IMR-90 (cell line): Measurements from ENCODE around the gene UTP18. TPM values are rescaled to one million over a fixed set of nuclear protein-coding genes. Genes with fewer than 3 reads are reported as not detected.

Source experiments
- ATAC-seq: fragments of 200-7000 bp; cut with Tn5 transposase; 2 replicates; pipeline ENCODE4 v1.9.1; 2020; ENCODE audit warnings: low read depth, mild to moderate bottlenecking, moderate library complexity
- BruUV-seq: library from RNA; stranded (reverse); fragments of 400-500 nt; replicated peaks from 2 replicates; lab custom pipeline; 2021; lab: Mats Ljungman, UMichigan
- CTCF ChIA-PET: fragments of 300-600 bp; formaldehyde crosslinking; extraction: SDS; loops from one replicate; lab custom pipeline; 2021; ENCODE audit warnings: antibody characterized with exemption; lab: Yijun Ruan, JAX
- POLR2A ChIA-PET: fragments of 300-600 bp; sonication (Branson Sonifier 250); formaldehyde crosslinking; loops from one replicate; lab custom pipeline; 2022; ENCODE audit warnings: antibody characterized with exemption; ENCODE audit not compliant: unreplicated experiment; lab: Charles Lee
- DNase-seq: peaks from one replicate; pipeline ENCODE4 v3.0.0; 2013
- H2AFZ ChIP-seq: replicated peaks from 2 replicates; pipeline ENCODE3; 2013; ENCODE audit warnings: low read length, mild to moderate bottlenecking; ENCODE audit not compliant: poor library complexity
- H2AK5ac ChIP-seq: 2 replicates; pipeline ENCODE4 v1.6.1; 2013; ENCODE audit warnings: low read depth, low read length, inconsistent platforms
- H2AK9ac ChIP-seq: replicated peaks from 2 replicates; pipeline ENCODE3; 2013; ENCODE audit warnings: mild to moderate bottlenecking, low read depth, low read length, moderate library complexity; ENCODE audit not compliant: poor library complexity
- H2BK120ac ChIP-seq: 2 replicates; pipeline ENCODE4 v1.6.1; 2013; ENCODE audit warnings: low read depth, low read length, inconsistent platforms
- H2BK15ac ChIP-seq: 3 replicates; pipeline ENCODE4 v1.6.1; 2013; ENCODE audit warnings: low read depth, low read length, inconsistent platforms
- H2BK20ac ChIP-seq: 2 replicates; pipeline ENCODE4 v1.6.1; 2013; ENCODE audit warnings: low read depth, mild to moderate bottlenecking, inconsistent platforms, low read length, moderate library complexity
- H2BK5ac ChIP-seq: 2 replicates; pipeline ENCODE4 v1.6.1; 2013; ENCODE audit warnings: mild to moderate bottlenecking, low read depth, low read length, inconsistent platforms; ENCODE audit not compliant: poor library complexity, severe bottlenecking
- H3K14ac ChIP-seq: replicated peaks from 2 replicates; pipeline ENCODE4 v1.6.1; 2013; ENCODE audit warnings: low read depth, low read length, inconsistent platforms
- H3K18ac ChIP-seq: 2 replicates; pipeline ENCODE4 v1.6.1; 2013; ENCODE audit warnings: low read depth, low read length, control low read depth
- H3K23ac ChIP-seq: 2 replicates; pipeline ENCODE4 v1.6.1; 2013; ENCODE audit warnings: low read depth, low read length, inconsistent platforms
- H3K27ac ChIP-seq: 2 replicates; pipeline ENCODE4 v1.5.1; 2013; ENCODE audit warnings: mild to moderate bottlenecking, control low read depth, low read length; ENCODE audit not compliant: insufficient read depth
- H3K27me3 ChIP-seq: 2 replicates; pipeline ENCODE4 v1.6.1; 2013; ENCODE audit warnings: low read length; ENCODE audit not compliant: control insufficient read depth, insufficient read depth
- H3K36me3 ChIP-seq: 2 replicates; pipeline ENCODE4 v1.6.1; 2013; ENCODE audit warnings: low read length, mixed read lengths; ENCODE audit not compliant: control insufficient read depth, insufficient read depth
- H3K4ac ChIP-seq: 2 replicates; pipeline ENCODE4 v1.6.1; 2013; ENCODE audit warnings: low read depth, low read length, inconsistent platforms
- H3K4me1 ChIP-seq: 2 replicates; pipeline ENCODE4 v1.6.1; 2013; ENCODE audit warnings: low read length, mixed read lengths; ENCODE audit not compliant: control insufficient read depth, insufficient read depth
- H3K4me2 ChIP-seq: 2 replicates; pipeline ENCODE4 v1.6.1; 2013; ENCODE audit warnings: low read depth, mild to moderate bottlenecking, control low read depth, low read length, moderate library complexity
- H3K4me3 ChIP-seq: 2 replicates; pipeline ENCODE4 v1.5.1; 2013; ENCODE audit warnings: low read depth, mild to moderate bottlenecking, control low read depth, low read length, moderate library complexity; ENCODE audit not compliant: insufficient read depth
- H3K56ac ChIP-seq: 2 replicates; pipeline ENCODE4 v1.6.1; 2013; ENCODE audit warnings: low read length, inconsistent platforms; ENCODE audit not compliant: insufficient read depth; ENCODE audit errors: extremely low read depth
- H3K79me1 ChIP-seq, 2 experiments: 2 replicates each; pipeline ENCODE4 v1.6.1; 2013; ENCODE audit warnings: low read length in 2 of 2, inconsistent platforms in 1 of 2, low read depth in 1 of 2
- H3K9ac ChIP-seq: 2 replicates; pipeline ENCODE4 v1.6.1; 2013; ENCODE audit warnings: low read depth, low read length, control low read depth
- H3K9me1 ChIP-seq: 2 replicates; pipeline ENCODE4 v1.6.1; 2013; ENCODE audit warnings: low read length, inconsistent platforms; ENCODE audit not compliant: insufficient read depth
- H3K9me3 ChIP-seq: 2 replicates; pipeline ENCODE4 v1.6.1; 2013; ENCODE audit warnings: low read length; ENCODE audit not compliant: control insufficient read depth, insufficient read depth
- H4K20me1 ChIP-seq: 2 replicates; pipeline ENCODE4 v1.6.1; 2013; ENCODE audit warnings: low read length, inconsistent platforms; ENCODE audit not compliant: insufficient read depth
- H4K5ac ChIP-seq: 2 replicates; pipeline ENCODE4 v1.6.1; 2013; ENCODE audit warnings: mild to moderate bottlenecking, low read depth, low read length, control low read depth
- H4K8ac ChIP-seq, 2 experiments: 2 replicates each; pipeline ENCODE4 v1.6.1; 2013; ENCODE audit warnings: low read depth in 2 of 2, low read length in 2 of 2, control low read depth in 1 of 2, inconsistent platforms in 1 of 2
- H4K91ac ChIP-seq: 2 replicates; pipeline ENCODE4 v1.6.1; 2013; ENCODE audit warnings: low read depth, low read length, inconsistent platforms; ENCODE audit not compliant: insufficient read depth
- MXI1 ChIP-seq: IDR thresholded peaks from 2 replicates; pipeline ENCODE4 v1.6.1; 2012; ENCODE audit warnings: low read depth, mild to moderate bottlenecking, low read length, moderate library complexity, borderline replicate concordance
- USF2 ChIP-seq: fragments of 150-350 bp; IDR thresholded peaks from 2 replicates; pipeline ENCODE4 v1.6.1; 2017; ENCODE audit warnings: mild to moderate bottlenecking, antibody characterized with exemption, low read length, low read depth
- WGBS, 2 experiments: methylation state at CpG; one replicate each; pipeline versions ENCODE4 v1.1.5 to v1.1.7; 2013; ENCODE audit warnings: missing lambda C conversion rate in 2 of 2; ENCODE audit not compliant: insufficient read length in 1 of 2; ENCODE audit errors: extremely low coverage in 2 of 2; 5-methylcytosine and 5-hydroxymethylcytosine counted together
- dilution Hi-C: fragments of 300-500 bp; cut with HindIII; formaldehyde crosslinking; loops from one replicate; pipeline ENCODE4 v1.14.3; 2018; ENCODE audit warnings: low sequenced_read_pairs; ENCODE audit not compliant: unreplicated experiment
- in situ Hi-C: fragments of 300-500 bp; cut with MboI; formaldehyde crosslinking; loops from 3 replicates; pipeline ENCODE4 v1.14.3; 2019; ENCODE audit warnings: low sequenced_read_pairs, inconsistent platforms, mixed read lengths
- intact Hi-C: fragments of 100-400 bp; cut with micrococcal nuclease; formaldehyde crosslinking; loops from 2 replicates; pipeline ENCODE4 v1.10.0; 2022
- polyA plus RNA-seq, 3 experiments: library from polyadenylated mRNA; depleted of rRNA; stranded (reverse); fragments of >200 nt; gene quantifications; 2 replicates each; pipeline ENCODE4 v1.2.3, GENCODE V29; 2012; ENCODE audit warnings: low replicate concordance in 1 of 3
- total RNA-seq: library from RNA; depleted of rRNA; stranded (reverse); fragments of >200 nt; gene quantifications from 2 replicates; pipeline ENCODE4 v1.2.3, GENCODE V29; 2012

Gene UTP18
- total and polyA plus RNA-seq, 2 of the 4 experiments (the other 2 are of a cell fraction) = 17.7 to 22.4 TPM

- peaks cover 35% of the 10 kb centered on the region for H4K20me1 ChIP-seq
- no peak overlapping the region for H2BK120ac ChIP-seq
- dilution Hi-C loops (no loop called here), intact Hi-C loops (loop anchor here (2.0 kb wide), 1 partner anchor 94 kb away; the partner anchor contains the start of gene NME2), in situ Hi-C loops (no loop called here)
- TF ChIP-seq MXI1 (no peak), USF2 (peak; percentile 28; the same call in 1 of the 2 replicates)
- no peaks in the 10 kb centered on the region for H3K9me3 ChIP-seq
- ATAC-seq = no peak
- H3K18ac ChIP-seq = no peak overlapping the region
- H3K27me3 ChIP-seq = no peaks in the 10 kb centered on the region
- peak overlapping the region; percentile 88 for H3K4me3 ChIP-seq
- H2AK9ac ChIP-seq = peak overlapping the region; percentile 97
- peak overlapping the region; percentile 99 for H2AFZ ChIP-seq
- no peak for DNase-seq
- H2BK15ac ChIP-seq = no peak overlapping the region
- H3K36me3 ChIP-seq = peaks cover 1% of the 10 kb centered on the region
- H3K14ac ChIP-seq = peak overlapping the region; percentile 57; the same call in 1 of the 2 replicates
- no peak overlapping the region for H2BK5ac ChIP-seq
- no TSS peak for BruUV-seq
- H3K4me2 ChIP-seq = peak overlapping the region; percentile 93
- peaks cover 25 to 54% of the 10 kb centered on the region in 2 experiments for H3K79me1 ChIP-seq
- CTCF ChIA-PET = interaction anchor here (0.7 to 1.1 kb wide), 2 partner anchors 11 to 167 kb away, joined by 3 to 6 read pairs; no protein-coding TSS in a partner anchor
- H3K27ac ChIP-seq = peak overlapping the region; percentile 34
- WGBS, 2 experiments = 6% methylated on average over 28 of the region's 42 CpGs; no CpG with 5 or more reads in 1 of the 2 experiments
- H4K5ac ChIP-seq = no peak overlapping the region
- H3K56ac ChIP-seq = no peak overlapping the region
- H3K9me1 ChIP-seq = peaks cover 2% of the 10 kb centered on the region
- H2BK20ac ChIP-seq = no peak overlapping the region
- peak overlapping the region; percentile 61 for H3K9ac ChIP-seq
- no peak overlapping the region for H3K4ac ChIP-seq
- H4K8ac ChIP-seq = peak overlapping the region in 1 of 2 experiments; percentile 57; a peak in 1 of 4 replicates
- H3K23ac ChIP-seq = peak overlapping the region; percentile 66
- no peak overlapping the region for H4K91ac ChIP-seq
- H2AK5ac ChIP-seq = 0 out of 2 replicates have a peak overlapping the region, but pooled peaks have one; percentile 27
- H3K4me1 ChIP-seq = no peaks in the 10 kb centered on the region; the same call in 1 of the 2 replicates
- POLR2A ChIA-PET = no interaction called here
Observed at GRCh38 chr17:51261024-51261963, 948 bp downstream of the UTP18 start.
